ENCODE results near the gene AMFR. TPM values are rescaled to one million over a fixed set of nuclear protein-coding genes. Genes with fewer than 3 reads are reported as not detected.

The AMFR gene
- total RNA-seq, 4 donors from 2014 or later = 81.5 to 190 (median 112) TPM

GRCh38 chr16:56331915-56332314 lies 93.4 kb downstream of the AMFR start:
- no peak for DNase-seq
- H3K36me3 ChIP-seq = no peaks in the 10 kb centered on the region
- H3K27me3 ChIP-seq = no peaks in the 10 kb centered on the region
- no peak overlapping the region for H3K27ac ChIP-seq
- H3K9me3 ChIP-seq = no peaks in the 10 kb centered on the region
- no peaks in the 10 kb centered on the region for H3K4me1 ChIP-seq
- no peak for TF ChIP-seq CTCF (IDR thresholded peaks at IDR 0.05)
- H3K4me3 ChIP-seq = no peak overlapping the region
- intact Hi-C loops (cut with DNase I; ENCODE audit: low total_unique reads) = no loop called here

GRCh38 chr16:56331399-56331798 lies 93.9 kb downstream of the AMFR start:
- Histone ChIP-seq H3K36me3 (no peaks in the 10 kb centered on the region), H3K4me1 (no peaks in the 10 kb centered on the region), H3K27ac (no peak overlapping the region), H3K27me3 (no peaks in the 10 kb centered on the region), H3K4me3 (no peak overlapping the region), H3K9me3 (no peaks in the 10 kb centered on the region)
- TF ChIP-seq CTCF (IDR thresholded peaks at IDR 0.05) (no peak), POLR2A (IDR thresholded peaks at IDR 0.05) (no peak)
- intact Hi-C loops (cut with DNase I; ENCODE audit: low total_unique reads) = no loop called here
- no peak for DNase-seq

- no peaks in the 10 kb centered on the region for H3K9me3 ChIP-seq
- no peak overlapping the region for H3K4me3 ChIP-seq
- H3K27ac ChIP-seq = no peak overlapping the region
- TF ChIP-seq POLR2A (IDR thresholded peaks at IDR 0.05) (no peak), CTCF (IDR thresholded peaks at IDR 0.05) (no peak)
- intact Hi-C loops (cut with DNase I; ENCODE audit: low total_unique reads) = no loop called here
- H3K36me3 ChIP-seq = no peaks in the 10 kb centered on the region
- no peaks in the 10 kb centered on the region for H3K4me1 ChIP-seq
- no peaks in the 10 kb centered on the region for H3K27me3 ChIP-seq
- DNase-seq = no peak
Measured at GRCh38 chr16:56330476-56330875, 94.9 kb downstream of the AMFR start.

GRCh38 chr16:56329887-56330286 lies 95.5 kb downstream of the AMFR start:
- TF ChIP-seq CTCF (IDR thresholded peaks at IDR 0.05) (no peak), POLR2A (IDR thresholded peaks at IDR 0.05) (no peak)
- intact Hi-C loops (cut with DNase I; ENCODE audit: low total_unique reads) = loop anchor here (10.0 kb wide), 1 partner anchor 385 kb away; no protein-coding TSS in a partner anchor
- H3K36me3 ChIP-seq = no peaks in the 10 kb centered on the region

GRCh38 chr16:56328276-56329022 lies 96.9 kb downstream of the AMFR start:
- Histone ChIP-seq H3K9me3 (no peaks in the 10 kb centered on the region), H3K36me3 (no peaks in the 10 kb centered on the region), H3K4me1 (no peaks in the 10 kb centered on the region), H3K27me3 (no peaks in the 10 kb centered on the region), H3K27ac (no peak overlapping the region), H3K4me3 (no peak overlapping the region)
- TF ChIP-seq POLR2A (IDR thresholded peaks at IDR 0.05) (no peak), CTCF (IDR thresholded peaks at IDR 0.05) (no peak)
- no peak for DNase-seq
- intact Hi-C loops (cut with DNase I; ENCODE audit: low total_unique reads) = loop anchor here (10.0 kb wide), 1 partner anchor 384 kb away; no protein-coding TSS in a partner anchor

More at GRCh38 chr16:56329887-56330286, 95.5 kb downstream of the AMFR start:
- no peak overlapping the region for H3K27ac ChIP-seq
- H3K27me3 ChIP-seq = no peaks in the 10 kb centered on the region
- no peaks in the 10 kb centered on the region for H3K9me3 ChIP-seq
- no peak overlapping the region for H3K4me3 ChIP-seq
- DNase-seq = no peak
- no peaks in the 10 kb centered on the region for H3K4me1 ChIP-seq

All from uterus (tissue), 4 donors.